Stimulated activated CD4-positive, alpha-beta T cell treated with anti-CD3 and anti-CD28 coated beads, TNF-alpha, amount 100 ng/mL, for 4 hours (primary cell): ENCODE results near the gene SEPTIN2.
"Not testable (repeated sequence)": the region's sequence is repeated elsewhere in the genome, so short reads cannot be mapped to it uniquely, and the experiment has no call there.

Experiments
- DNase-seq, 3 experiments: peaks; one replicate each; pipeline ENCODE4 v3.0.0-alpha.2; 2020; ENCODE audit warnings: low read depth in 3 of 3

Gene SEPTIN2

GRCh38 chr2:241315879-241316631, at the start of gene SEPTIN2:
SEPTIN2 (plus strand) TSS chr2:241315925; CDS start chr2:241324233, 8,308 bp downstream.
- DNase-seq: peak in 2 of 3 experiments; percentile 56 to 70

DNA sequence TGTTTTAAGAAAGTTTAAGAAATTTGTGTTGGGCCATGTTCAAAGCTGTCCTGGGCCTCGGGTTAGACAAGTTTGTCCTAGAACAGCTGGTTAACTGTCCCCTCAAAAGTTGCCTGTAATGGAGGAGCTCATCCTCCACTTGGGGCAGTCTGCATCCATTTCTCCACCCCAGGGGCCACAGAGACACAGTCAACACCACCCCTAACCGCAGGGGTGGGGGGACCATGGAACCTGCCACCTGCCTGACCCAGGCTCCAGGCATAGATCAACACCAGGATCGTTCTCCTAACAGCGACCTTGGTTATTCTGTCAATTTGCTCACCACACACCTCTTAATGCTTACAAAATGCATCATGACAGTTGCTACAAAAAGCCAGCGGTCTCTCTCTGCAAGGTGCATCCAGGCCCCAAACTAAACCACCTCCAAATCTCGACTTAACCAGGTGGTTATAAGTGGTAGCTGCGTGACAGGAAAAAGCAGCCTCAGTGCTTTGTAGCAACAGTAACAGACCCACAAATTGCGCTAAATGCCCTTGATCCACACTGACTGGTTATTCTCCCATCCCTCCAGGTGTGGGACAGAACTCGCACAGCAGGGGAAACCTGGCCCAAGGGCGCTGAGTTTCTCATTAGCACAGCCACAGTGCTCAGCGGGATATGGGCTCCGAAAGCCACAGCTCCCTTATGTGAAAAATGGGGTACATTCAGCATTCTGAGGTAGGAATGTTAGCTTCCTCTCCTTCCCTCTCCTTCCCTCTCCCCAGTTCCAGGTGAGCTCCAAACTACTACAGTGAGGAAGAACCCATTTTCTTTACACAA, 48.3 kb upstream of the SEPTIN2 start:
- no peak for DNase-seq

GRCh38 chr2:241268306-241268705, 47.4 kb upstream of the SEPTIN2 start:
- DNase-seq: no peak

DNA sequence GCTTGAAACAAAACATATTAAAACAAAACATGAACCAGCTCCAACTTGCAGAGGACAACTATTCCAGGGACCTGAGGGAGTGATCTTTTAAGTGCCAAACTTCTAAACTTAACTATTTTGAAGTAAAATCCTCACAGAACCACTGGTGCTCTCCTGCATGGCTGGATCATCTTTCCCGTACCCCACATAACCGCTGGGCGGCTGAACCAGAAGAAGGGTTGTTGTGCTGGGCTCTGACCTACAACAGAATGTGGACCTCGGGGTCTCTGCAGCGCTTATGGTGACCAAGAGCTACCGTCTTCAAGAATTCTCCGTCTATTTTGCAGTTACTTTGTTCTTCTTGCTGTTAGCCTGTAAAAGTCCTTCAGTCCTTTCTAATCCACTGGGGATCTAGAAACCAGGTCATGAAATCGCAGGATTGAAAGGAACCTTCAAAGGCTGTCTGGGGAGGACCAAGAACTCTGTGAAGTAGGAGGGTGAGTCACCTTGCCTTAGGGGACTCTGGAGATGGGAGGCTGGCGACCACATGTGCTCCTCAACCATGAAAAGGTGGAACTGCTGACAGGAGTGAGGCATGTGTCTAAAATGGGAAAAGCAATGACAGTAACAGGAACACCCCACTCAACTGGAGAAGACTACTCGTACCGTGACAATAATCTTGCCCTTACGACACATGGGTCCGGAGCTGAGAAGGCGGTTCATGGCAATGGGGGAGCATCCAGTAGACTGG, 46.8 kb upstream of the SEPTIN2 start:
- no peak for DNase-seq

DNA sequence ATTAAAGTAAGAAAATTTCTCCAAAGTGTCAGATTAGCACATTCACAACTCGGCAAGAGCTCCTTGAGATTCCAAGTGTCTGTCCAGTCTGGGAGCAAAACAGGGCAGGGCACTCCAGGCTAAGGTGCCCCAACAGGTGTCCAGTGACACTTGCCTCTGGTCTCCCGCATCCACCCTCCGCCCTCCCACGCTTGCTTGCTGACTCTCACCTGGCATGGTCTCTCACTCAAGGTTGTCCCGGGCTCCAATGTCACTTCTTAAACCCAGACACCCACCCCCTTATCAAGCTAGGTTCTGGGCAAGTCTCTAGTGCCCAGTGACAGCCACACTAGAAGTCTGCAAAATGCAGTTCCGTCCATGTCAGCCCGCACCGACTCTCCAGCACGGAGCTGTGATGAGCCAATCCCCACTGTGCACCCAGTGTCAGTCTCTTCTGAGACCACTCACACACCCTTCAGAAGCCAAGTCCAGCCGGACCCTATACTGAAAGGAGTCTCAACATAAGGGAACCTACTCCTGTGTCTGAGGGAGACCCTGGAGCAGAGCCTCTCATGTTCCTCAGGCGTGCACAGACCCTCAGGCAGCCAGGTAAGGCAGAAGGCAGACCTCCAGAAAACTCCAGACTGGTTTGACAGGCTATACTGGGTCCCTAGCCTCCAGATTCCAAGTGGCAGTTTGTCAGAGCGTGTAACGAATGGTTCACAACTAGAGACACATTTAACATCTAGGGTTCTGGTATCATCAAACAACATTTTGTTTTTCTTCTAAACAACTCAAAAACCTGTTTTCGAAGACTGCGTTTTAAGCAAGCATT, 45.8 kb upstream of the SEPTIN2 start:
- DNase-seq: no peak

- DNase-seq: no peak
These were observed 45.2 kb upstream of the SEPTIN2 start for GRCh38 chr2:241270531-241270930.

GRCh38 chr2:241271706-241272302, 43.9 kb upstream of the SEPTIN2 start:
- peak; percentile 26 to 35 (median 29) for DNase-seq

- peak; percentile 12 to 29 (median 26) for DNase-seq
These were observed 43.2 kb upstream of the SEPTIN2 start for GRCh38 chr2:241272303-241273209.

DNA sequence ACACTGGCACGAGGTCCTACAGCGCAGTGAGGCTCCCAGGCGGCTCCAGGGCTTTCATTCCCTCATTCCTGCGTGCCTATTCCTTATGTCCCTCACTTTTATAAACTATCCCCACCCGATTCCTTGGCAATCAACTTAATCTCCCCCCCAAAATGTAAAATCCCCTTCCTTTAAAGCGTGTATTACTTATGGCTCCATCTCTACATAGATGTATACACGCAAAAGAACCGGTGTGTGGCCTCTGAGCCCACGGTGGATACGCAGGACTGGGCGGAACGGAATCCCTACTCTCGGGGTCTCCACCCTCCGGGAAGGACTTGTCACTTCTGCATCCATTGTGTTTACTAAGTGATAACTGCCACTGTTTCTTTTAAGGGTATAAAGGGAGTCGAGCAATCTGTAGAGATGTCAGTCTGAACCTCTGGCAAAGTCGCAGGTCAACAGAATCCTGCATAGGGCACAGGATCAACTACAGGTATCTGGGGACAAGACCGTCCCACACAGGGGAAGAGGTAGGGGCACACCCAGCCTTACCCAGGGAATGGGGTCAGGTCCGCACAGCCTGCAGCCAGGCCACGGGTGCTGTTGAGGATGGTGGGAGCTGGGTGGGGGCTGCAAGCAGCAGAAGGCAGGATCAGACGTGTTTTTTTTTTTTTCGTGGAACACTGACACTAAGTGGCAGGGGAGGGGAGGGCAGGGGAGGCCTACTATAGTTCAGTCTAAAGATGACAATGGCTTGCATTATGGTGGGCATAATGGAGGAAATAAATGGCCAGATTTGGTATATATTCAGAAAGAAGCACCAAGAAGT, 42.3 kb upstream of the SEPTIN2 start:
- no peak for DNase-seq

DNA sequence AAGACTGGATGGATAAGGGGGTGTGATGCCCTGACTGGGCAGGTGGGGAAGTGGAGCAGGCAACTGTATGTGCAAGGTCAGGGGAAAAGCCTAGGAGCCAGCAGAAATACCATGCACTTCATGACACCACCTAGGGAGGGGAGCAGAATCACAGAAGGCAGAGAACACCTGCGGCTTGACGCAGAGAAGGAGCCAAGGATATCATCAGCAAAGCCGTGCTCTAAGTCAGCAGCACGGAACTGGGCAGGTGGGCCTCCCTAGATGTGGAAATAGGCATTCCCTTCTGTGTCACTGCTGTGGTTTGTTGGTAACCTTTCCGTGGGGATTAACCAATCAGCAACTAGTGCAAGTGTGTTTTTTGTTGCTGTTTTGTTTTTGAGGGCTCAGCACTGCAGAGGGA, 41.6 kb upstream of the SEPTIN2 start:
- DNase-seq: no peak

DNA sequence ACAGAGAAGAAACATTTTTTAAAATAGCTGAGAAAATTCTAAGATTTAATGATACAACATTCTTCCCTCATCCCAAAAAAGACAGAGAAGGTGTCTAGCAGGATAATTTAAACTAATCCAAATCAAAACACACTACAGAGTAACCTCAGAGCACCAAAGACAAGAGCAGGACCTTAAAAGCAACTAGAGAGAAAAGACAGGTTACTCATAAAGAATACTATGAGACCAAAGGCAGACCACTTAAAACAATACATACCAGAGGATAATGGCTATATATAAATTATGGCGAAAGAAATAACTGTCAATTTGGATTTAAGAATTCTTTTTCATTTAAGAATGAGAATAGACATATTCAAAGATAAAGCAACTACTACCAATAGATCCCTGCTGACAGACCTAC, 40.2 kb upstream of the SEPTIN2 start:
- no peak for DNase-seq

DNA sequence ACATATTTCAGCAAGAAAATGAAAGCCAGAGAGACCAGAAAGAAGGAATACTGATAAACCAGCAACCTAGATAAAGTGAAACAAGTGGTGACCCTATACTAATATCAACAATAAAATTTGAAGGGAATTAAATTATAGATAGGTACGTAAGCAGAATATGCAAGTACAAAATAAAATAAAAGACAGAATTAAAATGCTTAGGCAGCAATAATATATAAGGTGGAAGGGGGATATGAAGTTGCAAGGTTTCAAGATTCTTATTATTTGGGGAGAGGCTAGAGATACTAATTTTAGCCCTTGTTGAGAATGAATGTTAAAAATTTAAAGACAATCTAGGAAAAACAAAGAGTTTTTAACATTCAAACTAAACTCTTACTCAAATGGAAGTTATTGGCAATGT, 39.8 kb upstream of the SEPTIN2 start:
- no peak for DNase-seq

DNA sequence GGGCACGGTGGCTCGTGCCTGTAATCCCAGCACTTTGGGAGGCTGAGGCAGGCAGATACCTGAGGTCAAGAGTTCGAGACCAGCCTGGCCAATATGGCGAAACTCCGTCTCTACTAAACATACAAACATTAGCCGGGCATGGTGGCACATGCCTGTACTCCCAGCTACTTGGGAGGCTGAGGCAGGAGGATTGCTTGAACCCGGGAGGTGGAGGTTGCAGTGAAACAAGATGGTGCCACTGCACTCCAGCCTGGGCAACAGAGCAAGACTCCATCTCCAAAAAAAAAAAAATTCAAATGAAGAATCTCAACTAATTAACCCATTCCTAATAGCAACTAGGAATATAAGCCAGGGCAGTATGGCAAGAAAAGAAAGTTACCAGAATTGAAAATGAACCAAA, 37.4 kb upstream of the SEPTIN2 start:
- DNase-seq: not testable (repeated sequence)

- DNase-seq: no peak
These were observed 36.3 kb upstream of the SEPTIN2 start for GRCh38 chr2:241279413-241279812.

DNA sequence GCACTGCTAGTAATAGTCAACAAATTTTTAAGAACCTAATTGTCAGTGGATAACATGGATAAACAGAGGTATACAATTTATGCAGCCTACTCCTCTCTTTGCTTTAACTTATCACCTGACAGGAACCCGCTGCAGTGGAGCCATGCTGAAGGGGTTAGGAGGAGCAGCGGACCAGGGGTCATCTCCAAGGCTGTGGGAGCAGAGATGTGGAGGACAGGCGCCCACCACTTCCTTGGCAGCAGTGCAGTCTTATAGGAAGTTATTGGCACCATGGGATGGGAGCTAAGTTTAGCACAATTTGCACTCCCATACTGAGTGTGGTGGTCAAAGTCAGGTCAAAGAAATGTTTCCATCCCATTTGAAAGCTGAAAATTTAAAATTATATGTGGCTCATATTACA, 35.9 kb upstream of the SEPTIN2 start:
- no peak for DNase-seq

GRCh38 chr2:241280291-241280690, 35.4 kb upstream of the SEPTIN2 start:
- no peak for DNase-seq

GRCh38 chr2:241282555-241282954, 33.2 kb upstream of the SEPTIN2 start:
- DNase-seq: no peak

GRCh38 chr2:241285596-241285995, 30.1 kb upstream of the SEPTIN2 start:
- DNase-seq: no peak
